ENCODE measurements around the gene PDIA3. TPM values are rescaled to one million over a fixed set of nuclear protein-coding genes. Genes with fewer than 3 reads are reported as not detected.
A peak's percentile ranks its signal among the peaks of the same experiment; 100 is the strongest.
"Not testable (repeated sequence)": the region's sequence is repeated elsewhere in the genome, so short reads cannot be mapped to it uniquely, and the experiment has no call there.

The PDIA3 gene
- total RNA-seq, 1 donor from 2014 or later: 508 TPM

DNA sequence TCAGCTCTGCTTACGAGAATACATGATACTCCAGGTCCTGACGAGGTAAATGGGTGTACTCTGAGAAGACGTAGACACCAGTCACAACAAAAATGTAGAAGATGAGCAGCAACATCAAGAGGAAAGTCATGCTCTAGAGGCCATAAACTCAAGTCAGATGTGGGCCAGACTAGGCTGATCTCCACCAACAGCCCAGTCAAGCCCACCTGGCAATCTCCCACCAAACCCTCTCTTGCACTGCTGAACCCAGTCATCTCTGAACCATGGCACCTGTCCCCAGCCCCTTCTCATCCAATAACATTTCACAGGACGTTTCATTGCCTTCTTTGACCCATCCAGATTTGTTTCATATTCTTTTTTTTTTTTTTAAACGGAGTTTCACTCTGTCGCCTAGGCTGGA lies 10.8 kb upstream of the PDIA3 start:
- Mint-ChIP-seq H3K4me3 (no peak overlapping the region), H3K27me3 (no peaks in the 10 kb centered on the region), H3K4me1 (ENCODE audit: unreplicated experiment) (no peaks in the 10 kb centered on the region), H3K9me3 (no peaks in the 10 kb centered on the region), H3K36me3 (no peaks in the 10 kb centered on the region), H3K27ac (no peak overlapping the region)
- TF ChIP-seq, protein P1, sequence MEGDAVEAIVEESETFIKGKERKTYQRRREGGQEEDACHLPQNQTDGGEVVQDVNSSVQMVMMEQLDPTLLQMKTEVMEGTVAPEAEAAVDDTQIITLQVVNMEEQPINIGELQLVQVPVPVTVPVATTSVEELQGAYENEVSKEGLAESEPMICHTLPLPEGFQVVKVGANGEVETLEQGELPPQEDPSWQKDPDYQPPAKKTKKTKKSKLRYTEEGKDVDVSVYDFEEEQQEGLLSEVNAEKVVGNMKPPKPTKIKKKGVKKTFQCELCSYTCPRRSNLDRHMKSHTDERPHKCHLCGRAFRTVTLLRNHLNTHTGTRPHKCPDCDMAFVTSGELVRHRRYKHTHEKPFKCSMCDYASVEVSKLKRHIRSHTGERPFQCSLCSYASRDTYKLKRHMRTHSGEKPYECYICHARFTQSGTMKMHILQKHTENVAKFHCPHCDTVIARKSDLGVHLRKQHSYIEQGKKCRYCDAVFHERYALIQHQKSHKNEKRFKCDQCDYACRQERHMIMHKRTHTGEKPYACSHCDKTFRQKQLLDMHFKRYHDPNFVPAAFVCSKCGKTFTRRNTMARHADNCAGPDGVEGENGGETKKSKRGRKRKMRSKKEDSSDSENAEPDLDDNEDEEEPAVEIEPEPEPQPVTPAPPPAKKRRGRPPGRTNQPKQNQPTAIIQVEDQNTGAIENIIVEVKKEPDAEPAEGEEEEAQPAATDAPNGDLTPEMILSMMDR (conservative IDR thresholded peaks at IDR 0.05): no peak
- DNase-seq (ENCODE audit: extremely low spot score, unreplicated experiment): no peak

GRCh38 chr15:43746903-43747309 lies 668 bp downstream of the PDIA3 start:
- Mint-ChIP-seq H3K27ac (peak overlapping the region; percentile 97), H3K4me1 (ENCODE audit: unreplicated experiment) (peaks cover 17% of the 10 kb centered on the region)
- DNase-seq (ENCODE audit: extremely low spot score, unreplicated experiment): not testable (repeated sequence)

GRCh38 chr15:43748376-43748775 lies 2.1 kb downstream of the PDIA3 start:
- Mint-ChIP-seq H3K36me3 (peaks cover 23% of the 10 kb centered on the region), H3K4me1 (ENCODE audit: unreplicated experiment) (peaks cover 20% of the 10 kb centered on the region), H3K27ac (peak overlapping the region; percentile 97), H3K27me3 (no peaks in the 10 kb centered on the region), H3K4me3 (peak overlapping the region; percentile 98), H3K9me3 (no peaks in the 10 kb centered on the region)
- TF ChIP-seq, protein P1 (conservative IDR thresholded peaks at IDR 0.05): no peak
- DNase-seq (ENCODE audit: extremely low spot score, unreplicated experiment): no peak

More at GRCh38 chr15:43746903-43747309, 668 bp downstream of the PDIA3 start:
- H3K36me3 Mint-ChIP-seq: peaks cover 19% of the 10 kb centered on the region
- not testable (repeated sequence) for H3K9me3 Mint-ChIP-seq, H3K27me3 Mint-ChIP-seq
- peak overlapping the region; percentile 98 for H3K4me3 Mint-ChIP-seq

DNA sequence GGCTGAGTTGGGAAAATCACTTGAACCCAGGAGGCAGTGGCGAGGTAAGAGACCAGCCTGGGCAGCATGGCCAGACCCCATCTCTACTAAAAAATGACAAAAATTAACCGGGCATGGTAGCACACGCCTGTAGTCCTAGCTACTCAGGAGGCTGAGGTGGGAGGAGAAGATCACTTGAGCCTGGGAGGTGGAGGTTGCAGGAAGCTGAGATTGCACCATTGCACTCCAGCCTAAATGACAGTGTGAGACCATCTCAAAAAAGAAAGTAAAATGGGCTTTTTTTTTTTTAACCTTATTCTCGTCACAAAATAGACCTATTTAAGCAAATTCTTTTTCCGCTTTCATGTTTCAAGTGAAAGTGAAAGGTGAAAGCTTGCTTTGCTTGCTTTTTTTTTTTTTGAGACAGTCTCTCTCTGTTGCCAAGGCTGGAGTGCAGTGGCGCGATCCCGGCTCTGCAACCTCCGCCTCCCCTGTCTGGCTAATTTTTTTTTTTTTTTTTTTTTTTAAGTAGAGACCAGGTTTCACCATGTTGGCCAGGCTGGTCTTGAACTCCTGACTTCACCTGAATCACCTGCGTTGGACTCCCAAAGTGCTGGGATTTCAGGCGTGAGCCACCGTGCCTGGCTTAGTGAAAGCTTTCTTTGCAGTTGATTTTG lies 3.6 kb downstream of the PDIA3 start:
- DNase-seq (ENCODE audit: extremely low spot score, unreplicated experiment): no peak
- Mint-ChIP-seq H3K27me3 (no peaks in the 10 kb centered on the region), H3K4me1 (ENCODE audit: unreplicated experiment) (peaks cover 20% of the 10 kb centered on the region), H3K4me3 (peak overlapping the region; percentile 25), H3K9me3 (no peaks in the 10 kb centered on the region), H3K27ac (peak overlapping the region; percentile 59), H3K36me3 (peaks cover 23% of the 10 kb centered on the region)
- TF ChIP-seq, protein P1 (conservative IDR thresholded peaks at IDR 0.05): no peak

GRCh38 chr15:43751885-43752284 lies 5.6 kb downstream of the PDIA3 start:
- Mint-ChIP-seq H3K4me3 (peak overlapping the region; percentile 24), H3K4me1 (ENCODE audit: unreplicated experiment) (peaks cover 19% of the 10 kb centered on the region), H3K36me3 (peaks cover 32% of the 10 kb centered on the region), H3K27me3 (no peaks in the 10 kb centered on the region), H3K27ac (peak overlapping the region; percentile 6), H3K9me3 (no peaks in the 10 kb centered on the region)
- TF ChIP-seq, protein P1 (conservative IDR thresholded peaks at IDR 0.05): no peak
- DNase-seq (ENCODE audit: extremely low spot score, unreplicated experiment): no peak

GRCh38 chr15:43762824-43763223 lies 16.6 kb downstream of the PDIA3 start:
- Mint-ChIP-seq H3K27me3 (no peaks in the 10 kb centered on the region), H3K36me3 (peaks cover 36% of the 10 kb centered on the region), H3K4me3 (no peak overlapping the region), H3K9me3 (no peaks in the 10 kb centered on the region), H3K4me1 (ENCODE audit: unreplicated experiment) (no peaks in the 10 kb centered on the region), H3K27ac (peak overlapping the region; percentile 30)
- TF ChIP-seq, protein P1 (conservative IDR thresholded peaks at IDR 0.05): no peak
- no peak for DNase-seq (ENCODE audit: extremely low spot score, unreplicated experiment)
